H1 (cell line): ENCODE measurements around the gene PAN2. TPM values are rescaled to one million over a fixed set of nuclear protein-coding genes. Genes with fewer than 3 reads are reported as not detected.
A peak's percentile ranks its signal among the peaks of the same experiment; 100 is the strongest.

Experiments used
- BACH1 ChIP-seq: IDR thresholded peaks from 2 replicates; pipeline ENCODE4 v1.6.1; 2012; ENCODE audit warnings: low read length, improper control_type of control experiment
- BRCA1 ChIP-seq: IDR thresholded peaks from 2 replicates; pipeline ENCODE4 v1.6.1; 2012; ENCODE audit warnings: low read depth, low read length, improper control_type of control experiment
- CEBPB ChIP-seq: IDR thresholded peaks from 2 replicates; pipeline ENCODE4 v1.6.1; 2012; ENCODE audit warnings: low read depth, low read length
- CTBP2 ChIP-seq: IDR thresholded peaks from 2 replicates; pipeline ENCODE4 v1.7.0; 2011; ENCODE audit warnings: borderline replicate concordance, mild to moderate bottlenecking, moderate library complexity, mixed read lengths, low read length; ENCODE audit not compliant: insufficient read depth, insufficient read length
- EGR1 ChIP-seq: IDR thresholded peaks from 2 replicates; pipeline ENCODE4 v1.6.1; 2011; ENCODE audit warnings: low read depth, low read length, borderline replicate concordance
- GTF2F1 ChIP-seq: IDR thresholded peaks from 2 replicates; pipeline ENCODE4 v1.6.1; 2012; ENCODE audit warnings: low read depth, low read length, improper control_type of control experiment, borderline replicate concordance
- KDM1A ChIP-seq: fragments of 200-600, 300-600 bp; sonication (generic); IDR thresholded peaks from 2 replicates; pipeline ENCODE4 v1.7.1; 2016; ENCODE audit warnings: mild to moderate bottlenecking, low read length, borderline replicate concordance
- PHF8 ChIP-seq: fragments of 200-600 bp; sonication (generic); conservative IDR thresholded peaks from 2 replicates; pipeline ENCODE4 v1.7.1; 2012; ENCODE audit warnings: low read depth, mild to moderate bottlenecking, inconsistent platforms, low read length, moderate library complexity
- POLR2AphosphoS5 ChIP-seq: IDR thresholded peaks from 2 replicates; pipeline ENCODE4 v1.6.1; 2011; ENCODE audit warnings: low read depth, low read length
- POU5F1 ChIP-seq: IDR thresholded peaks from 2 replicates; pipeline ENCODE4 v1.6.1; 2011; ENCODE audit warnings: low read depth, mild to moderate bottlenecking, low read length, moderate library complexity
- RAD21 ChIP-seq, 2 experiments: IDR thresholded peaks in 1 of 2; conservative IDR thresholded peaks in 1 of 2; 2 replicates each; pipeline ENCODE4 v1.6.1; 2011; ENCODE audit warnings: low read depth in 2 of 2, low read length in 2 of 2, improper control_type of control experiment in 1 of 2, inconsistent platforms in 1 of 2, mild to moderate bottlenecking in 1 of 2, moderate library complexity in 1 of 2
- RFX5 ChIP-seq: IDR thresholded peaks from 2 replicates; pipeline ENCODE4 v1.6.1; 2011; ENCODE audit warnings: low read depth, low read length, improper control_type of control experiment, borderline replicate concordance
- RXRA ChIP-seq: IDR thresholded peaks from 2 replicates; pipeline ENCODE4 v1.6.1; 2011; ENCODE audit warnings: low read depth, mild to moderate bottlenecking, low read length, moderate library complexity; ENCODE audit not compliant: insufficient read depth
- SAP30 ChIP-seq: fragments of 300-600 bp; sonication (generic); IDR thresholded peaks from 2 replicates; pipeline ENCODE4 v1.7.1; 2012; ENCODE audit warnings: low read length, moderate library complexity, mild to moderate bottlenecking, inconsistent platforms; ENCODE audit not compliant: insufficient read depth, insufficient replicate concordance
- SIN3A ChIP-seq, 2 experiments: IDR thresholded peaks in 1 of 2; conservative IDR thresholded peaks in 1 of 2; 2 replicates each; pipeline ENCODE4 v1.6.1; 2011 to 2012; ENCODE audit warnings: low read length in 2 of 2, improper control_type of control experiment in 1 of 2, low read depth in 1 of 2, mild to moderate bottlenecking in 1 of 2
- SIRT6 ChIP-seq: IDR thresholded peaks from one replicate; pipeline ENCODE4 v1.7.1; 2012; ENCODE audit warnings: low read length, inconsistent platforms
- SP1 ChIP-seq: IDR thresholded peaks from 2 replicates; pipeline ENCODE4 v1.6.1; 2011; ENCODE audit warnings: low read depth, low read length
- SP4 ChIP-seq: IDR thresholded peaks from 2 replicates; pipeline ENCODE4 v1.6.1; 2012; ENCODE audit warnings: low read length, inconsistent platforms
- SRF ChIP-seq: IDR thresholded peaks from 2 replicates; pipeline ENCODE4 v1.6.1; 2011; ENCODE audit warnings: mild to moderate bottlenecking, low read depth, low read length, moderate library complexity
- SUZ12 ChIP-seq: fragments of 200-600 bp; sonication (generic); IDR thresholded peaks from 2 replicates; pipeline ENCODE4 v1.6.1; 2012; ENCODE audit warnings: mild to moderate bottlenecking, inconsistent platforms, low read length, moderate library complexity, mixed read lengths
- TEAD4 ChIP-seq: IDR thresholded peaks from 2 replicates; pipeline ENCODE4 v1.6.1; 2012; ENCODE audit warnings: low read depth, low read length, inconsistent platforms, mixed read lengths
- polyA plus RNA-seq, 7 experiments: library from polyadenylated mRNA; depleted of rRNA in 3 of 7; stranded (reverse) in 5 of 7; unstranded in 2 of 7; fragments of >200 nt in 5 of 7; fragments of 200-250 nt in 2 of 7; gene quantifications; 1 replicate in 5 of 7; 2 replicates in 1 of 7; 4 replicates in 1 of 7; pipeline versions ENCODE4 v1.2.1 to v1.2.3, GENCODE V29; 2011 to 2013; ENCODE audit warnings: missing spikeins in 2 of 7, mixed read lengths in 2 of 7
- total RNA-seq: library from RNA; stranded (reverse); fragmentation: NEBNext Ultra II Directional; extraction: Animal tissue kit (Norgen Biotek cat#: 25700); gene quantifications from 2 replicates; pipeline ENCODE4 v1.2.1, GENCODE V29; 2021
- TF ChIP-seq, protein P1 (sequence below): IDR thresholded peaks from 2 replicates; pipeline ENCODE4 v1.6.1; 2012; ENCODE audit warnings: low read length, inconsistent platforms
- TF ChIP-seq, protein P2 (sequence below): IDR thresholded peaks from 2 replicates; pipeline ENCODE4 v1.6.1; 2012; ENCODE audit warnings: inconsistent platforms

Gene PAN2
- total and polyA plus RNA-seq, 2 of the 8 experiments (the other 6 are each of a cell fraction or from before 2014, with no cell fraction given) = 29.6 to 36.7 TPM

GRCh38 chr12:56266693-56267442 lies 66.9 kb downstream of the PAN2 start, which contains the start of gene COQ10A (continued):
- peak in 1 of 2 experiments; percentile 1; a peak in 1 of 4 replicates for TF ChIP-seq RAD21 (IDR thresholded peaks at IDR 0.05 in 1 of 2, conservative IDR thresholded peaks at IDR 0.05 in 1 of 2; ENCODE audit: low read depth in 2 of 2, low read length in 2 of 2)
- TF ChIP-seq SIRT6 = no peak
- TF ChIP-seq CEBPB = no peak
- TF ChIP-seq KDM1A = no peak
- TF ChIP-seq PHF8 = peak; percentile 94
- no peak; a peak in 1 of 4 replicates for TF ChIP-seq SIN3A (conservative IDR thresholded peaks at IDR 0.05 in 1 of 2, IDR thresholded peaks at IDR 0.05 in 1 of 2; ENCODE audit: low read depth in 1 of 2, low read length in 2 of 2)
- TF ChIP-seq GTF2F1 = no peak
- no peak; the same call in 1 of the 2 replicates for TF ChIP-seq BRCA1
- no peak for TF ChIP-seq SRF
- no peak for TF ChIP-seq POU5F1
- TF ChIP-seq RXRA = no peak
- TF ChIP-seq SP4 = no peak
- TF ChIP-seq SUZ12 = no peak
- TF ChIP-seq CTBP2 = no peak
- 0 out of 2 replicates have a peak, but pooled peaks have one; percentile 12 for TF ChIP-seq SP1
- peak; percentile 57 for TF ChIP-seq RFX5
- TF ChIP-seq EGR1 = no peak
- no peak for TF ChIP-seq SAP30
- TF ChIP-seq BACH1 = no peak
- no peak for TF ChIP-seq TEAD4
- peak; percentile 76 for TF ChIP-seq POLR2AphosphoS5
- TF ChIP-seq, protein P1, sequence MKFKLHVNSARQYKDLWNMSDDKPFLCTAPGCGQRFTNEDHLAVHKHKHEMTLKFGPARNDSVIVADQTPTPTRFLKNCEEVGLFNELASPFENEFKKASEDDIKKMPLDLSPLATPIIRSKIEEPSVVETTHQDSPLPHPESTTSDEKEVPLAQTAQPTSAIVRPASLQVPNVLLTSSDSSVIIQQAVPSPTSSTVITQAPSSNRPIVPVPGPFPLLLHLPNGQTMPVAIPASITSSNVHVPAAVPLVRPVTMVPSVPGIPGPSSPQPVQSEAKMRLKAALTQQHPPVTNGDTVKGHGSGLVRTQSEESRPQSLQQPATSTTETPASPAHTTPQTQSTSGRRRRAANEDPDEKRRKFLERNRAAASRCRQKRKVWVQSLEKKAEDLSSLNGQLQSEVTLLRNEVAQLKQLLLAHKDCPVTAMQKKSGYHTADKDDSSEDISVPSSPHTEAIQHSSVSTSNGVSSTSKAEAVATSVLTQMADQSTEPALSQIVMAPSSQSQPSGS = no peak
- TF ChIP-seq, protein P2, sequence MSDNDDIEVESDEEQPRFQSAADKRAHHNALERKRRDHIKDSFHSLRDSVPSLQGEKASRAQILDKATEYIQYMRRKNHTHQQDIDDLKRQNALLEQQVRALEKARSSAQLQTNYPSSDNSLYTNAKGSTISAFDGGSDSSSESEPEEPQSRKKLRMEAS = no peak; the same call in none of the 2 replicates
